Loucy (cell line): ENCODE results near the gene EBF3.

Experiments used
- CTCF ChIP-seq: fragments of 200-600 bp; sonication (generic); conservative IDR thresholded peaks from 2 replicates; pipeline ENCODE4 v1.5.1; 2014; ENCODE audit warnings: mild to moderate bottlenecking, antibody characterized with exemption, low read length
- EZH2phosphoT487 ChIP-seq: fragments of 200-600 bp; IDR thresholded peaks from 2 replicates; pipeline ENCODE4 v1.6.1; 2018; ENCODE audit warnings: antibody characterized with exemption, mild to moderate bottlenecking, moderate library complexity, borderline replicate concordance

- TF ChIP-seq CTCF (no peak), EZH2phosphoT487 (no peak)
Measured at GRCh38 chr10:129836253-129836652, 127.8 kb downstream of the EBF3 start.
